Retinal pigment epithelial cell (primary cell): Measurements from ENCODE around the gene PRKCI.
"Not testable (repeated sequence)": the region's sequence is repeated elsewhere in the genome, so short reads cannot be mapped to it uniquely, and the experiment has no call there.

Experiments
- DNase-seq: peaks from one replicate; pipeline ENCODE4 v3.0.0-alpha.2; 2010; ENCODE audit warnings: low read depth
- H3K4me3 ChIP-seq: 2 replicates; pipeline ENCODE4 v1.5.1; 2011; ENCODE audit warnings: mild to moderate bottlenecking, low read length, control low read depth, moderate library complexity
- CTCF ChIP-seq: conservative IDR thresholded peaks from 2 replicates; pipeline ENCODE4 v1.5.1; 2011; ENCODE audit warnings: low read depth, low read length, control low read depth, inconsistent platforms

PRKCI gene

GRCh38 chr3:170221924-170222646, at the start of gene PRKCI:
PRKCI (plus strand) TSS chr3:170222424; CDS start chr3:170222670, 246 bp downstream.
- no peak for TF ChIP-seq CTCF
- DNase-seq, result peak; percentile 92

GRCh38 chr3:170178651-170179050, 43.6 kb upstream of the PRKCI start:
- DNase-seq, result no peak
- no peak overlapping the region for H3K4me3 ChIP-seq
- TF ChIP-seq CTCF, result no peak

More at GRCh38 chr3:170221924-170222646, at the start of gene PRKCI:
- H3K4me3 ChIP-seq, result peak within 1 kb of the TSS; percentile 93

- no peak for TF ChIP-seq CTCF
- H3K4me3 ChIP-seq, result peak overlapping the region; percentile 80
- DNase-seq, result no peak
These were observed 42.8 kb upstream of the PRKCI start for GRCh38 chr3:170179432-170179831.

- no peak for TF ChIP-seq CTCF
- DNase-seq, result no peak
- H3K4me3 ChIP-seq, result peak overlapping the region; percentile 80
These were observed 41.9 kb upstream of the PRKCI start for GRCh38 chr3:170180079-170180907.

- peak within 1 kb of the TSS; percentile 80 for H3K4me3 ChIP-seq
- TF ChIP-seq CTCF, result no peak
- DNase-seq, result peak; percentile 47
These were observed 41.0 kb upstream of the PRKCI start, which contains the start of gene PHC3 for GRCh38 chr3:170180908-170181885. PHC3 (minus strand) TSS chr3:170181733; CDS start chr3:170181715, 18 bp downstream.

- no peak overlapping the region for H3K4me3 ChIP-seq
- TF ChIP-seq CTCF, result no peak
- DNase-seq, result no peak
These were observed 32.6 kb upstream of the PRKCI start for GRCh38 chr3:170189398-170190256.

GRCh38 chr3:170195759-170196158, 26.5 kb upstream of the PRKCI start:
- DNase-seq, H3K4me3 ChIP-seq: not testable (repeated sequence)
